ENCODE measurements around the gene ACTL6B. TPM values are rescaled to one million over a fixed set of nuclear protein-coding genes. Genes with fewer than 3 reads are reported as not detected.

ACTL6B gene
- total RNA-seq, 1 experiment from 2014 or later = 1.3 TPM

DNA sequence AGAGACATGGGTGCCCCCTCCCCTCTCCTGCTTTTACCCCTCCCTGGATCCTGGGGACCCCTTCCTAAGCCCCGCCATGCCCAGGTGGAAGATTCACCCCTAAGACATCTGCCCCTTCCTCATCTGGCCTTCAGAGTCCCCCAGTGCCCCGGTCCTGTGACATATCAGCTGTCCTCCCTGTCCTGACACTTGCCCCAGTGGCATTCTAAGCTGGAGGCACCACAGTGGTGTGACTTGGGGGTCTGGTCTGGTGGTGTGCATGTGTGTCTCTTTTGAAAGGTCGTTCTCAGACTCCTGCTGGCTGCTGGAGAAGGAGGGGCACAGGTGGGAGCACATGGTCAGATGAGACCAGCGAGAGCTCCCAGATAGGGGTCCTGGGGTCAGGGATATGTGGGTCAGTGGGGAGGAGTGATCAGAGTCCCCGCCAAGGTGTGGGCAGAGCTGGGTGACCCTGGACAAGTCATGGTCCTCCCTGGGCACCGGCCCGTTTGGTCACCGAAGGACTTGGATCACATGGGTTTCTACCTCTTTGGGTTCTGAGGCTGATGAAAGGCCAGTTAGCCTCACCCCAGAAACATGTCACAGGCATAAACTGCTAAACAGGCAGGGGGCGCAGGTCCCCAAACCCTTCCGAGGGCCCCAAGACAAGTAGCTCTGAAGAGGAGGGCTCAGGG lies 14.3 kb downstream of the ACTL6B start:
- H3K36me3 Mint-ChIP-seq = no peaks in the 10 kb centered on the region
- no peaks in the 10 kb centered on the region; the same call in 1 of the 2 replicates for H3K27me3 Mint-ChIP-seq (ENCODE audit: low read depth)
- CTCF ChIA-PET = interaction anchor here (0.5 to 2.0 kb wide), 19 partner anchors 9 to 211 kb away, joined by 3 to 42 read pairs (median 4); partner anchors contain the start of genes ACTL6B, FBXO24, GNB2 and MOSPD3
- ATAC-seq (peak; percentile 5; the same call in 1 of the 2 replicates), DNase-seq (ENCODE audit: low spot score) (no peak)
- no peaks in the 10 kb centered on the region for H3K9me3 Mint-ChIP-seq
- no peak overlapping the region for H3K27ac Mint-ChIP-seq
- peaks cover 11% of the 10 kb centered on the region for H3K4me1 Mint-ChIP-seq
- H3K4me3 Mint-ChIP-seq = no peak overlapping the region
- POLR2A ChIA-PET = interaction anchor here (0.6 to 0.8 kb wide), 3 partner anchors 35 to 202 kb away, joined by 3 to 4 read pairs (median 3); no protein-coding TSS in a partner anchor
- TF ChIP-seq, protein P1, sequence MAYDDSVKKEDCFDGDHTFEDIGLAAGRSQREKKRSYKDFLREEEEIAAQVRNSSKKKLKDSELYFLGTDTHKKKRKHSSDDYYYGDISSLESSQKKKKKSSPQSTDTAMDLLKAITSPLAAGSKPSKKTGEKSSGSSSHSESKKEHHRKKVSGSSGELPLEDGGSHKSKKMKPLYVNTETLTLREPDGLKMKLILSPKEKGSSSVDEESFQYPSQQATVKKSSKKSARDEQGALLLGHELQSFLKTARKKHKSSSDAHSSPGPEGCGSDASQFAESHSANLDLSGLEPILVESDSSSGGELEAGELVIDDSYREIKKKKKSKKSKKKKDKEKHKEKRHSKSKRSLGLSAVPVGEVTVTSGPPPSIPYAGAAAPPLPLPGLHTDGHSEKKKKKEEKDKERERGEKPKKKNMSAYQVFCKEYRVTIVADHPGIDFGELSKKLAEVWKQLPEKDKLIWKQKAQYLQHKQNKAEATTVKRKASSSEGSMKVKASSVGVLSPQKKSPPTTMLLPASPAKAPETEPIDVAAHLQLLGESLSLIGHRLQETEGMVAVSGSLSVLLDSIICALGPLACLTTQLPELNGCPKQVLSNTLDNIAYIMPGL (CRISPR knock-in tag; IDR thresholded peaks at IDR 0.05) = no peak
- TF ChIP-seq, protein P2, sequence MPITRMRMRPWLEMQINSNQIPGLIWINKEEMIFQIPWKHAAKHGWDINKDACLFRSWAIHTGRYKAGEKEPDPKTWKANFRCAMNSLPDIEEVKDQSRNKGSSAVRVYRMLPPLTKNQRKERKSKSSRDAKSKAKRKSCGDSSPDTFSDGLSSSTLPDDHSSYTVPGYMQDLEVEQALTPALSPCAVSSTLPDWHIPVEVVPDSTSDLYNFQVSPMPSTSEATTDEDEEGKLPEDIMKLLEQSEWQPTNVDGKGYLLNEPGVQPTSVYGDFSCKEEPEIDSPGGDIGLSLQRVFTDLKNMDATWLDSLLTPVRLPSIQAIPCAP (CRISPR knock-in tag; IDR thresholded peaks at IDR 0.05) = no peak
- TF ChIP-seq, protein P3, sequence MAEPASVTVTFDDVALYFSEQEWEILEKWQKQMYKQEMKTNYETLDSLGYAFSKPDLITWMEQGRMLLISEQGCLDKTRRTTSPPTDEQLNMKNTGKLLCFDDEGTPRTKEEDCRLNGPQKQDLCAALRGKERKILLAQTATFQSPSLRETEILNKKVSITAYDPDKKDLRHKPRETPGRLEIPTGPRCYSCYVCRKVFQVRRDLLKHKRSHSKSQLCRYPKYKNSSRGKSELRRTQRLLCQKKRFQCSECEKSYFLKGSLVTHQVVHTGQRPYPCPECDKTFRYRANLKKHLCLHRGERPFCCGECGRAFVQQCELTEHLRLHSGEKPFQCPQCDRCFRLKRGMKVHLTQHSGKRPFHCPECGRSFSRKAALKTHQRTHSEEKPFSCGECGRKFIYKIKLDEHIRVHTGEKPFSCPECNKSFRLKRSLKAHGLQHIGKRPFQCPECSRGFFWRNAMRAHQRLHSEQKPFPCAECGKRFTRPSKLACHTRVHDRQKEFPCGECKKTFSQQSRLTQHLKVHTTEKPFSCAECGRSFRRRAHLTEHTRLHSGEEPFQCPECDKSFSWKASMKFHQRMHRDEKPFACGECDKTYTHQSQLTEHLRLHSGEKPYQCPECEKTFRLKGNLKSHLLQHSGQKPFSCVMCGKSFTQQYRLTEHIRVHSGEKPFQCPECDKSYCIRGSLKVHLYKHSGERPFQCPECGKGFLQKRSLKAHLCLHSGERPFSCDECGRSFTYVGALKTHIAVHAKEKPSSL (CRISPR knock-in tag; conservative IDR thresholded peaks at IDR 0.05) = no peak
- TF ChIP-seq NFATC4 (CRISPR knock-in tag; IDR thresholded peaks at IDR 0.05) (no peak), GABPB1 (CRISPR knock-in tag; IDR thresholded peaks at IDR 0.05) (no peak), TCF7 (CRISPR knock-in tag; IDR thresholded peaks at IDR 0.05; ENCODE audit: low read depth) (no peak), ZNF317 (CRISPR knock-in tag; IDR thresholded peaks at IDR 0.05; ENCODE audit: borderline replicate concordance, low read depth) (no peak), ELF4 (CRISPR knock-in tag; IDR thresholded peaks at IDR 0.05; ENCODE audit: low read depth) (no peak), ZNF263 (CRISPR knock-in tag; IDR thresholded peaks at IDR 0.05; ENCODE audit: low read depth) (no peak)
- TF ChIP-seq, protein P4, sequence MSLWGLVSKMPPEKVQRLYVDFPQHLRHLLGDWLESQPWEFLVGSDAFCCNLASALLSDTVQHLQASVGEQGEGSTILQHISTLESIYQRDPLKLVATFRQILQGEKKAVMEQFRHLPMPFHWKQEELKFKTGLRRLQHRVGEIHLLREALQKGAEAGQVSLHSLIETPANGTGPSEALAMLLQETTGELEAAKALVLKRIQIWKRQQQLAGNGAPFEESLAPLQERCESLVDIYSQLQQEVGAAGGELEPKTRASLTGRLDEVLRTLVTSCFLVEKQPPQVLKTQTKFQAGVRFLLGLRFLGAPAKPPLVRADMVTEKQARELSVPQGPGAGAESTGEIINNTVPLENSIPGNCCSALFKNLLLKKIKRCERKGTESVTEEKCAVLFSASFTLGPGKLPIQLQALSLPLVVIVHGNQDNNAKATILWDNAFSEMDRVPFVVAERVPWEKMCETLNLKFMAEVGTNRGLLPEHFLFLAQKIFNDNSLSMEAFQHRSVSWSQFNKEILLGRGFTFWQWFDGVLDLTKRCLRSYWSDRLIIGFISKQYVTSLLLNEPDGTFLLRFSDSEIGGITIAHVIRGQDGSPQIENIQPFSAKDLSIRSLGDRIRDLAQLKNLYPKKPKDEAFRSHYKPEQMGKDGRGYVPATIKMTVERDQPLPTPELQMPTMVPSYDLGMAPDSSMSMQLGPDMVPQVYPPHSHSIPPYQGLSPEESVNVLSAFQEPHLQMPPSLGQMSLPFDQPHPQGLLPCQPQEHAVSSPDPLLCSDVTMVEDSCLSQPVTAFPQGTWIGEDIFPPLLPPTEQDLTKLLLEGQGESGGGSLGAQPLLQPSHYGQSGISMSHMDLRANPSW (CRISPR knock-in tag; conservative IDR thresholded peaks at IDR 0.05; ENCODE audit: low read depth) = no peak
- TF ChIP-seq, protein P5, sequence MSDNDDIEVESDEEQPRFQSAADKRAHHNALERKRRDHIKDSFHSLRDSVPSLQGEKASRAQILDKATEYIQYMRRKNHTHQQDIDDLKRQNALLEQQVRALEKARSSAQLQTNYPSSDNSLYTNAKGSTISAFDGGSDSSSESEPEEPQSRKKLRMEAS (CRISPR knock-in tag; IDR thresholded peaks at IDR 0.05) = no peak
- TF ChIP-seq, protein P6, sequence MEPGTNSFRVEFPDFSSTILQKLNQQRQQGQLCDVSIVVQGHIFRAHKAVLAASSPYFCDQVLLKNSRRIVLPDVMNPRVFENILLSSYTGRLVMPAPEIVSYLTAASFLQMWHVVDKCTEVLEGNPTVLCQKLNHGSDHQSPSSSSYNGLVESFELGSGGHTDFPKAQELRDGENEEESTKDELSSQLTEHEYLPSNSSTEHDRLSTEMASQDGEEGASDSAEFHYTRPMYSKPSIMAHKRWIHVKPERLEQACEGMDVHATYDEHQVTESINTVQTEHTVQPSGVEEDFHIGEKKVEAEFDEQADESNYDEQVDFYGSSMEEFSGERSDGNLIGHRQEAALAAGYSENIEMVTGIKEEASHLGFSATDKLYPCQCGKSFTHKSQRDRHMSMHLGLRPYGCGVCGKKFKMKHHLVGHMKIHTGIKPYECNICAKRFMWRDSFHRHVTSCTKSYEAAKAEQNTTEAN (CRISPR knock-in tag; IDR thresholded peaks at IDR 0.05) = no peak
- TF ChIP-seq, protein P7, sequence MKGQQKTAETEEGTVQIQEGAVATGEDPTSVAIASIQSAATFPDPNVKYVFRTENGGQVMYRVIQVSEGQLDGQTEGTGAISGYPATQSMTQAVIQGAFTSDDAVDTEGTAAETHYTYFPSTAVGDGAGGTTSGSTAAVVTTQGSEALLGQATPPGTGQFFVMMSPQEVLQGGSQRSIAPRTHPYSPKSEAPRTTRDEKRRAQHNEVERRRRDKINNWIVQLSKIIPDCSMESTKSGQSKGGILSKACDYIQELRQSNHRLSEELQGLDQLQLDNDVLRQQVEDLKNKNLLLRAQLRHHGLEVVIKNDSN (CRISPR knock-in tag; IDR thresholded peaks at IDR 0.05) = no peak
